CD4-positive, alpha-beta T cell treated with Interleukin-6 for 4 hours (primary cell): ENCODE measurements around the gene MAPK8.

Experiments used
- DNase-seq: peaks from one replicate; pipeline ENCODE4 v3.0.0-alpha.2; 2020; ENCODE audit warnings: mixed read lengths

Gene MAPK8

GRCh38 chr10:48423884-48424283, 117.4 kb downstream of the MAPK8 start:
- DNase-seq, result no peak

GRCh38 chr10:48428896-48429295, 122.4 kb downstream of the MAPK8 start:
- no peak for DNase-seq

GRCh38 chr10:48429309-48429708, 122.8 kb downstream of the MAPK8 start:
- DNase-seq, result no peak

GRCh38 chr10:48430402-48430993, 124.0 kb downstream of the MAPK8 start:
- no peak for DNase-seq

GRCh38 chr10:48431871-48432270, 125.4 kb downstream of the MAPK8 start:
- DNase-seq, result no peak

- DNase-seq, result no peak
Measured at GRCh38 chr10:48437546-48437945, 131.1 kb downstream of the MAPK8 start.

GRCh38 chr10:48439031-48439430, 132.6 kb downstream of the MAPK8 start:
- DNase-seq, result no peak

- no peak for DNase-seq
Measured at GRCh38 chr10:48439581-48440041, 133.1 kb downstream of the MAPK8 start.

GRCh38 chr10:48440771-48441170, 134.3 kb downstream of the MAPK8 start:
- DNase-seq, result no peak

GRCh38 chr10:48442090-48442808, 135.8 kb downstream of the MAPK8 start:
- DNase-seq, result no peak

- no peak for DNase-seq
Measured at GRCh38 chr10:48442809-48443177, 136.3 kb downstream of the MAPK8 start.

GRCh38 chr10:48444266-48444665, 137.8 kb downstream of the MAPK8 start:
- no peak for DNase-seq

- DNase-seq, result no peak
Measured at GRCh38 chr10:48444861-48445841, 138.7 kb downstream of the MAPK8 start.

GRCh38 chr10:48445932-48446331, 139.5 kb downstream of the MAPK8 start:
- no peak for DNase-seq

GRCh38 chr10:48446785-48447184, 140.3 kb downstream of the MAPK8 start:
- no peak for DNase-seq

GRCh38 chr10:48447356-48448215, 141.1 kb downstream of the MAPK8 start:
- no peak for DNase-seq

- DNase-seq, result no peak
Measured at GRCh38 chr10:48448796-48449195, 142.3 kb downstream of the MAPK8 start.

GRCh38 chr10:48449501-48450232, 143.2 kb downstream of the MAPK8 start:
- no peak for DNase-seq

GRCh38 chr10:48450233-48450740, 143.8 kb downstream of the MAPK8 start:
- no peak for DNase-seq

- no peak for DNase-seq
Measured at GRCh38 chr10:48450741-48451466, 144.4 kb downstream of the MAPK8 start.
